Smooth muscle cell (in vitro differentiated cells): ENCODE data around the gene PHF24. TPM values are rescaled to one million over a fixed set of nuclear protein-coding genes. Genes with fewer than 3 reads are reported as not detected.
"Not testable (repeated sequence)": the region's sequence is repeated elsewhere in the genome, so short reads cannot be mapped to it uniquely, and the experiment has no call there.

Experiments
- DNase-seq: peaks from one replicate; lab custom pipeline; 2025; ENCODE audit not compliant: unreplicated experiment; lab: John Stamatoyannopoulos, UW
- H2AFZ ChIP-seq: fragments of 200-600 bp; sonication (generic); 2 replicates; pipeline ENCODE4 v1.6.0; 2016; ENCODE audit warnings: antibody characterized with exemption, low read depth, mild to moderate bottlenecking
- H3F3A ChIP-seq: fragments of 200-600 bp; sonication (generic); 2 replicates; pipeline ENCODE4 v1.6.0; 2017; ENCODE audit warnings: antibody characterized with exemption, low read depth
- H3K27ac ChIP-seq: fragments of 200-600 bp; sonication (generic); 2 replicates; pipeline ENCODE4 v1.5.1; 2016; ENCODE audit warnings: low read depth, mild to moderate bottlenecking
- H3K27me3 ChIP-seq: fragments of 200-600 bp; sonication (generic); 2 replicates; pipeline ENCODE4 v1.6.1; 2016; ENCODE audit warnings: low read depth, mild to moderate bottlenecking
- H3K36me3 ChIP-seq: fragments of 200-600 bp; sonication (generic); 2 replicates; pipeline ENCODE4 v1.5.1; 2016; ENCODE audit warnings: low read depth
- H3K4me1 ChIP-seq: fragments of 200-600 bp; sonication (generic); 2 replicates; pipeline ENCODE4 v1.5.1; 2016; ENCODE audit warnings: low read depth
- H3K4me2 ChIP-seq: fragments of 200-600 bp; sonication (generic); 2 replicates; pipeline ENCODE4 v1.6.0; 2016; ENCODE audit warnings: mild to moderate bottlenecking
- H3K4me3 ChIP-seq: fragments of 200-600 bp; sonication (generic); 2 replicates; pipeline ENCODE4 v1.5.1; 2016; ENCODE audit warnings: mild to moderate bottlenecking
- H3K79me2 ChIP-seq: fragments of 200-600 bp; sonication (generic); 2 replicates; pipeline ENCODE4 v1.6.0; 2016; ENCODE audit warnings: low read depth, mild to moderate bottlenecking
- H3K9ac ChIP-seq: fragments of 200-600 bp; sonication (generic); 2 replicates; pipeline ENCODE4 v1.6.0; 2016; ENCODE audit warnings: low read depth
- H3K9me3 ChIP-seq: fragments of 200-600 bp; sonication (generic); replicated peaks from 2 replicates; pipeline ENCODE4 v1.5.1; 2016; ENCODE audit warnings: low read depth
- H4K20me1 ChIP-seq: fragments of 200-600 bp; sonication (generic); 2 replicates; pipeline ENCODE4 v1.6.0; 2016; ENCODE audit warnings: low read depth
- whole genome bisulfite sequencing: methylation state at CpG from one replicate; pipeline ENCODE4 v1.1.7; 2016; ENCODE audit warnings: low lambda C conversion rate; 5-methylcytosine and 5-hydroxymethylcytosine counted together
- polyA plus RNA-seq: library from polyadenylated mRNA; unstranded; fragments of >200 nt; fragmentation: Nextera tagmentation; extraction: Ambion mirVana; gene quantifications from 2 replicates; pipeline ENCODE4 v1.2.1, GENCODE V29; 2016
- total RNA-seq: library from RNA; depleted of rRNA; stranded (reverse); fragments of >200 nt; gene quantifications from 2 replicates; pipeline ENCODE4 v1.2.3, GENCODE V29; 2014
- TF ChIP-seq, protein P1 (sequence below): fragments of 200-600 bp; sonication (generic); IDR thresholded peaks from 2 replicates; pipeline ENCODE4 v1.5.1; 2017; ENCODE audit warnings: borderline replicate concordance, mild to moderate bottlenecking, antibody characterized with exemption; ENCODE audit not compliant: insufficient read depth, poor library complexity, severe bottlenecking

The PHF24 gene
- total and polyA plus RNA-seq, 2 experiments from 2014 or later, result 0.07 to 0.22 TPM

DNA sequence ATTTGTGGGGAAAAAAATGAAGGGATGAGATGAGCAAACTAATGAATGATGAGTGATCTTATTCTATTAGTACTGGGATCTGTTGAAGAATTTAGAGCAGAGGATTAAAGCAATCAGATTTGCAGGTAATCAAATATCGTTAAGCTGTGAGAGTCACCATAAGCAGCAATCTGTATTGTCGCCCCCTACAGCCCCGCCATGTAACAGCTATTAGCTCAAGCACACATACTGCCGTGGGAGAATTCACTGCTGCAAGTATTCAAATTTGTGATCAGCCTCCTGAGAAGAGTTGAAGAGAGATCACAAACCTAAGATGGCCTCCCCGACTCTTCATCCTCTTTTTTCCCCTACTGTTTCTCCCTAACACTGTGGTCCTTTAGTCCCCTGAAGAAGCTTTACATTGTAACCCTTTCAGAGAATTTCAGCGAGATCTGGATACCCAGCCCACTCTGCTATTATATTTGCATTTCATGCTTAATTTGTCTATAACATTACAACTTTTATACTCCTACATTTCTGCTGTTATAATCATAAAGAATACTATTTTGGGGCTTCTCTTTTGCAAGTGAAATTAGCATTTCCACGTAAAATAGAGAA lies 28.5 kb upstream of the PHF24 start:
- no peak overlapping the region for H2AFZ ChIP-seq
- 37% methylated on average over 7 of the region's 7 CpGs for WGBS
- H3K9me3 ChIP-seq, result no peaks in the 10 kb centered on the region
- TF ChIP-seq, protein P1, sequence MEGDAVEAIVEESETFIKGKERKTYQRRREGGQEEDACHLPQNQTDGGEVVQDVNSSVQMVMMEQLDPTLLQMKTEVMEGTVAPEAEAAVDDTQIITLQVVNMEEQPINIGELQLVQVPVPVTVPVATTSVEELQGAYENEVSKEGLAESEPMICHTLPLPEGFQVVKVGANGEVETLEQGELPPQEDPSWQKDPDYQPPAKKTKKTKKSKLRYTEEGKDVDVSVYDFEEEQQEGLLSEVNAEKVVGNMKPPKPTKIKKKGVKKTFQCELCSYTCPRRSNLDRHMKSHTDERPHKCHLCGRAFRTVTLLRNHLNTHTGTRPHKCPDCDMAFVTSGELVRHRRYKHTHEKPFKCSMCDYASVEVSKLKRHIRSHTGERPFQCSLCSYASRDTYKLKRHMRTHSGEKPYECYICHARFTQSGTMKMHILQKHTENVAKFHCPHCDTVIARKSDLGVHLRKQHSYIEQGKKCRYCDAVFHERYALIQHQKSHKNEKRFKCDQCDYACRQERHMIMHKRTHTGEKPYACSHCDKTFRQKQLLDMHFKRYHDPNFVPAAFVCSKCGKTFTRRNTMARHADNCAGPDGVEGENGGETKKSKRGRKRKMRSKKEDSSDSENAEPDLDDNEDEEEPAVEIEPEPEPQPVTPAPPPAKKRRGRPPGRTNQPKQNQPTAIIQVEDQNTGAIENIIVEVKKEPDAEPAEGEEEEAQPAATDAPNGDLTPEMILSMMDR, result peak; percentile 36
- H3K27me3 ChIP-seq, result no peaks in the 10 kb centered on the region
- no peaks in the 10 kb centered on the region for H3K4me1 ChIP-seq
- DNase-seq, result no peak
- H3K4me2 ChIP-seq, result no peak overlapping the region
- no peaks in the 10 kb centered on the region for H3K79me2 ChIP-seq
- H3K36me3 ChIP-seq, result no peaks in the 10 kb centered on the region
- H3K9ac ChIP-seq, result no peak overlapping the region
- H3K27ac ChIP-seq, result no peak overlapping the region
- H4K20me1 ChIP-seq, result no peaks in the 10 kb centered on the region
- H3F3A ChIP-seq, result no peaks in the 10 kb centered on the region
- no peak overlapping the region for H3K4me3 ChIP-seq

DNA sequence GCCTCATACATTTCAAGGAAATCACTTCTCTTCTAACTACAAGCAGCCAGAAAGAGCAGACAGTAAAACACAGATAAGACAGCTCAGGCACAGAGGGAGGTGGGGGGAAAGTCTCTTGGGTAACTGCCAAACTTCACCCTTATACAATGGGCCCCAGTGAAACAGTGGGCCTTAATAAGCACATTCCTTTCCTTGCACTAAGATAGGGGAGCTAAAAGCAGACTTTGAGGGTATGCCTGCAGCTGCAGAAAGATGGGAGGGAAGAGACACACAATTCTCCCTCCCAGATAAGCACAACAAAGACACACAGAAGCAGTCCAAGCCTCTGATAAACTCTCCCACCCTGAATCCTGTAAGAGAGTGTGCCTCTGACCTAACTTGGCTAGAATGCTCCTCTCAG lies 18.1 kb upstream of the PHF24 start:
- not testable (repeated sequence) for H4K20me1 ChIP-seq, H3K27ac ChIP-seq, DNase-seq, H3K27me3 ChIP-seq, H3K4me1 ChIP-seq, H3F3A ChIP-seq, H3K9ac ChIP-seq, H3K79me2 ChIP-seq, H3K9me3 ChIP-seq, H3K36me3 ChIP-seq, H3K4me3 ChIP-seq
- peak overlapping the region; percentile 22 for H3K4me2 ChIP-seq
- peak overlapping the region; percentile 62 for H2AFZ ChIP-seq

DNA sequence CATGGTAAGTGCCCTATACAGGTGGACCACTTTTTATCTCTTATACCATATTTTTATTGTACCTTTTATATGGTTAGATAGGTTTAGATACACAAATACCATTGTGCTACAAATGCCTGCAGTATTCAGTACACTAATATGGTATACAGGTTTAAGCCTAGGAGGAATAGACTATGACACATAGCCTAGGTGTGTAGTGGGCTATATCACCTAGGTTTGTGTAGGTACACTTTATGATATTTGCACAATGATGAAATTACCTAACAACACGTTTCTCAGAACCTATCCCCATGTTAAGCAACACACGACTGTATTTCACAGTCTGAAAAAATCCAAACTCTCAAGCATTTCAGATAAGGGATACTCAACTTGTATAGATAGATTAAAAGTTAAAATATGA lies 9.6 kb upstream of the PHF24 start:
- Histone ChIP-seq H3K79me2 (no peaks in the 10 kb centered on the region), H3F3A (no peaks in the 10 kb centered on the region), H3K4me2 (no peak overlapping the region), H3K36me3 (no peaks in the 10 kb centered on the region), H3K9me3 (no peaks in the 10 kb centered on the region), H3K27ac (no peak overlapping the region), H4K20me1 (no peaks in the 10 kb centered on the region), H2AFZ (no peak overlapping the region), H3K4me3 (no peak overlapping the region), H3K4me1 (no peaks in the 10 kb centered on the region), H3K9ac (no peak overlapping the region), H3K27me3 (peaks cover 23% of the 10 kb centered on the region)
- DNase-seq, result no peak
- TF ChIP-seq, protein P1, result no peak
- WGBS, result 83% methylated on average over 2 of the region's 2 CpGs

DNA sequence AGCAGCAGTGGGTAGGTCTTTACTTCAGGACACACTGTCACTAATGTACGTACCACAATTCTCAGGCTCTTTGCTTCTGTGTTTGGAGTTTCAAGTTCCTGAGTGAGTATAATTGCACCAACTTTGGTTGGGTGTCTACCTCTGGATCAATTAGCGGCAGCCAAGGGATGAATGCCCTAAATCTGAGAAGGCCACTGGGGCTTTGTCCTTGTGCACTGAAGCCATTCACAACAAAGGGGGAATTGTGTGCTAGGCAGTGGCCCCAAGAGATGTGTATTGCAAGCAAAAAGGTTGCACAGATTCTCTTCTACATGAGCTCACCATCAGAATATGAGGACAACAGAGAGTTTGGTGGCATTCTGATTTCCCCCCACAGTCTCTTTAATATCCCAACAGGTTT lies 3.9 kb upstream of the PHF24 start:
- no peak for DNase-seq
- H3K27ac ChIP-seq, result no peak overlapping the region
- no peak overlapping the region for H3K4me2 ChIP-seq
- no peaks in the 10 kb centered on the region for H3K4me1 ChIP-seq
- no peaks in the 10 kb centered on the region for H3K79me2 ChIP-seq
- 85% methylated on average over 2 of the region's 2 CpGs for WGBS
- H4K20me1 ChIP-seq, result no peaks in the 10 kb centered on the region
- TF ChIP-seq, protein P1, result no peak
- H3K9ac ChIP-seq, result no peak overlapping the region
- no peak overlapping the region for H3K4me3 ChIP-seq
- H3K9me3 ChIP-seq, result no peaks in the 10 kb centered on the region
- H3K27me3 ChIP-seq, result peaks cover 55% of the 10 kb centered on the region
- no peaks in the 10 kb centered on the region for H3F3A ChIP-seq
- no peaks in the 10 kb centered on the region for H3K36me3 ChIP-seq
- no peak overlapping the region for H2AFZ ChIP-seq

DNA sequence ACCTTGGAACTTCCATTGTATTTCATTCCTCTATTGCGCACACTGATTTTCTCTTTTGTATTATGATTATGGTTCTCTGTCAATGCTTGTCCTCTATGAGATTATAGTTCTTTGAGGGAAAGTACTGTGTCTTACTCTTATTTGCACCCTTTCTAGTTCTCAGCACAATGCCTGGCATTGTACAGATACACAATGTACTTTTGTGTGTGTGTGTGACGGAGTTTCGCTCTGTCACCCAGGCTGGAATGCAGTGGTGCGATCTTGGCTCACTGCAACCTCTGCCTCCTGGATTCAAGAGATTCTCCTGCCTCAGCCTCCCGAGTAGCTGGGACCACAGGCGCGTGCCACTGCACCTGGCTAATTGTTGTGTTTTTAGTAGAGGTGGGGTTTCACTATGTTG lies 2.0 kb upstream of the PHF24 start:
- H3K9me3 ChIP-seq, H3K4me3 ChIP-seq, H3K27ac ChIP-seq, H4K20me1 ChIP-seq, H3K36me3 ChIP-seq, H3K79me2 ChIP-seq, H3K4me1 ChIP-seq, H3K9ac ChIP-seq, H2AFZ ChIP-seq, DNase-seq, H3K4me2 ChIP-seq, H3F3A ChIP-seq: not testable (repeated sequence)
- peaks cover 66% of the 10 kb centered on the region for H3K27me3 ChIP-seq
- WGBS, result 92% methylated on average over 7 of the region's 7 CpGs
